Measurements from ENCODE around the gene PCBP3. TPM values are rescaled to one million over a fixed set of nuclear protein-coding genes. Genes with fewer than 3 reads are reported as not detected.
A peak's percentile ranks its signal among the peaks of the same experiment; 100 is the strongest.
"Not testable (repeated sequence)": the region's sequence is repeated elsewhere in the genome, so short reads cannot be mapped to it uniquely, and the experiment has no call there.

PCBP3 gene
- polyA plus RNA-seq, 1 donor from 2014 or later: 1.4 TPM

GRCh38 chr21:45892156-45892915, 248.8 kb downstream of the PCBP3 start:
- Mint-ChIP-seq H3K27ac (peak overlapping the region in 1 of 3 donors; percentile 53), H3K4me3 (peak overlapping the region; percentile 14 to 90 (median 78)), H3K27me3 (peaks cover 3% of the 10 kb centered on the region), H3K4me1 (peaks cover 5 to 12% (median 12%) of the 10 kb centered on the region in 3 donors), H3K9me3 (no peaks in the 10 kb centered on the region), H3K36me3 (peaks cover 1% of the 10 kb centered on the region)

GRCh38 chr21:45892916-45893739, 249.6 kb downstream of the PCBP3 start:
- H3K9me3 Mint-ChIP-seq: no peaks in the 10 kb centered on the region
- H3K27ac Mint-ChIP-seq: no peak overlapping the region
- peaks cover 1% of the 10 kb centered on the region for H3K36me3 Mint-ChIP-seq
- H3K27me3 Mint-ChIP-seq: peaks cover 3% of the 10 kb centered on the region
- peaks cover 5 to 12% (median 8%) of the 10 kb centered on the region in 3 donors for H3K4me1 Mint-ChIP-seq
- peak overlapping the region in 2 of 4 donors; percentile 68 to 79 for H3K4me3 Mint-ChIP-seq

- no peak overlapping the region for H3K4me3 Mint-ChIP-seq
- H3K27me3 Mint-ChIP-seq: peaks cover 3% of the 10 kb centered on the region
- peaks cover 4 to 12% (median 8%) of the 10 kb centered on the region in 3 donors for H3K4me1 Mint-ChIP-seq
- H3K27ac Mint-ChIP-seq: no peak overlapping the region
- no peaks in the 10 kb centered on the region for H3K9me3 Mint-ChIP-seq
- H3K36me3 Mint-ChIP-seq: peaks cover 1% of the 10 kb centered on the region
These were observed 250.4 kb downstream of the PCBP3 start for GRCh38 chr21:45893740-45894449.

- Mint-ChIP-seq H3K36me3 (peaks cover 1% of the 10 kb centered on the region), H3K27me3 (peaks cover 3% of the 10 kb centered on the region), H3K9me3 (no peaks in the 10 kb centered on the region), H3K4me3 (no peak overlapping the region), H3K4me1 (peaks cover 3 to 12% (median 7%) of the 10 kb centered on the region in 3 donors), H3K27ac (no peak overlapping the region)
These were observed 250.9 kb downstream of the PCBP3 start for GRCh38 chr21:45894450-45894825.

- no peaks in the 10 kb centered on the region for H3K9me3 Mint-ChIP-seq
- H3K4me3 Mint-ChIP-seq: no peak overlapping the region
- H3K4me1 Mint-ChIP-seq: peaks cover 3 to 12% (median 7%) of the 10 kb centered on the region in 3 donors
- H3K27ac Mint-ChIP-seq: no peak overlapping the region
- H3K36me3 Mint-ChIP-seq: peaks cover 1% of the 10 kb centered on the region
- H3K27me3 Mint-ChIP-seq: peaks cover 1% of the 10 kb centered on the region
These were observed 251.6 kb downstream of the PCBP3 start for GRCh38 chr21:45894906-45895777.

GRCh38 chr21:45895778-45896370, 252.3 kb downstream of the PCBP3 start:
- Mint-ChIP-seq H3K27ac (no peak overlapping the region), H3K27me3 (no peaks in the 10 kb centered on the region), H3K4me1 (peaks cover 3 to 8% (median 7%) of the 10 kb centered on the region in 3 donors), H3K4me3 (no peak overlapping the region), H3K9me3 (no peaks in the 10 kb centered on the region), H3K36me3 (peaks cover 1% of the 10 kb centered on the region)

GRCh38 chr21:45896431-45896830, 252.9 kb downstream of the PCBP3 start:
- not testable (repeated sequence) for H3K4me3 Mint-ChIP-seq, H3K4me1 Mint-ChIP-seq, H3K36me3 Mint-ChIP-seq, H3K9me3 Mint-ChIP-seq, H3K27me3 Mint-ChIP-seq, H3K27ac Mint-ChIP-seq

GRCh38 chr21:45897191-45898027, 253.9 kb downstream of the PCBP3 start:
- peaks cover 0 to 2% (median 0%) of the 10 kb centered on the region in 3 donors for H3K4me1 Mint-ChIP-seq
- H3K27me3 Mint-ChIP-seq: no peaks in the 10 kb centered on the region
- no peaks in the 10 kb centered on the region for H3K36me3 Mint-ChIP-seq
- H3K27ac Mint-ChIP-seq: peak overlapping the region in 1 of 3 donors; percentile 43
- H3K9me3 Mint-ChIP-seq: no peaks in the 10 kb centered on the region
- H3K4me3 Mint-ChIP-seq: no peak overlapping the region

- peaks cover 0 to 2% (median 0%) of the 10 kb centered on the region in 3 donors for H3K4me1 Mint-ChIP-seq
- no peaks in the 10 kb centered on the region for H3K9me3 Mint-ChIP-seq
- no peaks in the 10 kb centered on the region for H3K27me3 Mint-ChIP-seq
- H3K27ac Mint-ChIP-seq: no peak overlapping the region
- no peak overlapping the region for H3K4me3 Mint-ChIP-seq
- no peaks in the 10 kb centered on the region for H3K36me3 Mint-ChIP-seq
These were observed 254.5 kb downstream of the PCBP3 start for GRCh38 chr21:45898028-45898350.

GRCh38 chr21:45898781-45899180, 255.3 kb downstream of the PCBP3 start:
- Mint-ChIP-seq H3K36me3 (no peaks in the 10 kb centered on the region), H3K27me3 (no peaks in the 10 kb centered on the region), H3K27ac (no peak overlapping the region), H3K9me3 (no peaks in the 10 kb centered on the region), H3K4me1 (peaks cover 0 to 1% (median 0%) of the 10 kb centered on the region in 3 donors), H3K4me3 (no peak overlapping the region)

GRCh38 chr21:45899317-45900033, 255.9 kb downstream of the PCBP3 start:
- Mint-ChIP-seq H3K4me1 (peaks cover 0 to 1% (median 0%) of the 10 kb centered on the region in 3 donors), H3K27me3 (no peaks in the 10 kb centered on the region), H3K27ac (no peak overlapping the region), H3K4me3 (no peak overlapping the region), H3K36me3 (no peaks in the 10 kb centered on the region), H3K9me3 (no peaks in the 10 kb centered on the region)

- peaks cover 0 to 1% (median 0%) of the 10 kb centered on the region in 3 donors for H3K4me1 Mint-ChIP-seq
- H3K27ac Mint-ChIP-seq: no peak overlapping the region
- H3K4me3 Mint-ChIP-seq: no peak overlapping the region
- no peaks in the 10 kb centered on the region for H3K27me3 Mint-ChIP-seq
- no peaks in the 10 kb centered on the region for H3K9me3 Mint-ChIP-seq
- no peaks in the 10 kb centered on the region for H3K36me3 Mint-ChIP-seq
These were observed 256.7 kb downstream of the PCBP3 start for GRCh38 chr21:45900034-45900868.
